Measurements from ENCODE around the gene JCAD.

The JCAD gene

GRCh38 chr10:30091136-30091535, 31.8 kb upstream of the JCAD start:
- DNase-seq = no peak
- H3K4me1 ChIP-seq = no peaks in the 10 kb centered on the region
- TF ChIP-seq, protein P1, sequence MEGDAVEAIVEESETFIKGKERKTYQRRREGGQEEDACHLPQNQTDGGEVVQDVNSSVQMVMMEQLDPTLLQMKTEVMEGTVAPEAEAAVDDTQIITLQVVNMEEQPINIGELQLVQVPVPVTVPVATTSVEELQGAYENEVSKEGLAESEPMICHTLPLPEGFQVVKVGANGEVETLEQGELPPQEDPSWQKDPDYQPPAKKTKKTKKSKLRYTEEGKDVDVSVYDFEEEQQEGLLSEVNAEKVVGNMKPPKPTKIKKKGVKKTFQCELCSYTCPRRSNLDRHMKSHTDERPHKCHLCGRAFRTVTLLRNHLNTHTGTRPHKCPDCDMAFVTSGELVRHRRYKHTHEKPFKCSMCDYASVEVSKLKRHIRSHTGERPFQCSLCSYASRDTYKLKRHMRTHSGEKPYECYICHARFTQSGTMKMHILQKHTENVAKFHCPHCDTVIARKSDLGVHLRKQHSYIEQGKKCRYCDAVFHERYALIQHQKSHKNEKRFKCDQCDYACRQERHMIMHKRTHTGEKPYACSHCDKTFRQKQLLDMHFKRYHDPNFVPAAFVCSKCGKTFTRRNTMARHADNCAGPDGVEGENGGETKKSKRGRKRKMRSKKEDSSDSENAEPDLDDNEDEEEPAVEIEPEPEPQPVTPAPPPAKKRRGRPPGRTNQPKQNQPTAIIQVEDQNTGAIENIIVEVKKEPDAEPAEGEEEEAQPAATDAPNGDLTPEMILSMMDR (IDR thresholded peaks at IDR 0.05; ENCODE audit: low read depth, low read length) = no peak
- H3K4me3 ChIP-seq (ENCODE audit: low read depth, low read length) = no peak overlapping the region
- no peaks in the 10 kb centered on the region for H3K36me3 ChIP-seq
- peaks cover 8% of the 10 kb centered on the region; the same call in 1 of the 2 replicates for H3K27me3 ChIP-seq
- no peaks in the 10 kb centered on the region for H3K9me3 ChIP-seq

GRCh38 chr10:30088178-30088577, 28.8 kb upstream of the JCAD start:
- DNase-seq = no peak
- H3K4me3 ChIP-seq (ENCODE audit: low read depth, low read length) = no peak overlapping the region
- H3K4me1 ChIP-seq = no peaks in the 10 kb centered on the region
- TF ChIP-seq, protein P1 (IDR thresholded peaks at IDR 0.05; ENCODE audit: low read depth, low read length) = no peak
- no peaks in the 10 kb centered on the region for H3K36me3 ChIP-seq
- peaks cover 4% of the 10 kb centered on the region; the same call in 1 of the 2 replicates for H3K27me3 ChIP-seq
- H3K9me3 ChIP-seq = no peaks in the 10 kb centered on the region

- TF ChIP-seq, protein P1 (IDR thresholded peaks at IDR 0.05; ENCODE audit: low read depth, low read length) = no peak
- H3K4me3 ChIP-seq (ENCODE audit: low read depth, low read length) = no peak overlapping the region
- no peaks in the 10 kb centered on the region for H3K4me1 ChIP-seq
- no peak for DNase-seq
- no peaks in the 10 kb centered on the region for H3K36me3 ChIP-seq
- H3K9me3 ChIP-seq = no peaks in the 10 kb centered on the region
- peaks cover 3% of the 10 kb centered on the region; the same call in 1 of the 2 replicates for H3K27me3 ChIP-seq
These were observed 24.5 kb upstream of the JCAD start for GRCh38 chr10:30083934-30084333.

DNA sequence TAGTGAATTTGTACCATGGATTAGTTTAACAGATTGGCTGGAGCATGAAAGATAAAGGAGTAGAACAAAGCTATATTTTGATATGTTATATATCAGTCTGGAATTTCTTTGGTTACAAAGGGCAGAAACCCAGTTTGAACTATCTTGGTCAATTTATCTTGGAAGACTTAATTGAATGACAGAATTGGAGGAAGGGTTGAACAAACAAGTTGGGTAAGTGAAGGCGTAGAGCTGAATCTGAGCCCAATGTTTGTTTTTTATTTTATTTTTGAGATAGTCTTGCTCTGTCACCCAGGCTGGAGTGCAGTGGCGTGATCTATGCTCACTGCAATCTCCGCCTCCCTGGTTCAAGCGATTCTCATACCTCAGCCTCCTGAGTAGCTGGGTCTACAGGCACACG, 21.8 kb upstream of the JCAD start:
- Histone ChIP-seq H3K27me3 (peaks cover under 1% of the 10 kb centered on the region; the same call in 1 of the 2 replicates), H3K36me3 (no peaks in the 10 kb centered on the region), H3K4me1 (no peaks in the 10 kb centered on the region), H3K9me3 (no peaks in the 10 kb centered on the region), H3K4me3 (ENCODE audit: low read depth, low read length) (no peak overlapping the region)
- TF ChIP-seq, protein P1 (IDR thresholded peaks at IDR 0.05; ENCODE audit: low read depth, low read length) = no peak
- DNase-seq = no peak

DNA sequence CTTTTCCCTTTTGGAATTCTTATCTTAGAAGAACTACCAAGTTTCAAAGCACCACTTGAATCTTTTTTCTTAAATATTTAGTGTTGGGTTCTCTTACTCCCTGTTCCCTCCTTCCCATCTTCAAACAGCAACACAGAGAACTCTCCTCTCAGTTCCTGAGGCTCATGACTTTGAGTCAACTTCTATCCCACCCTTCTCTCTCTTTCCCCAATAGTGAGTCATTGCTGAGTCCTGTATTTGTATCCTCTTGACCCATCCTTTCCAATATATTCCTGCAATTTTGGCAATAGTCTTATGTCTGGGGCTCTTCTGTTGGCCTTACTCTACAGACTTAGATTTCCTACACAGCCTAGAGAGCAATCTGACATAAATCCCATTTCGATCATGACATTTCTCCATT, 20.8 kb upstream of the JCAD start:
- TF ChIP-seq, protein P1 (IDR thresholded peaks at IDR 0.05; ENCODE audit: low read depth, low read length) = no peak
- no peaks in the 10 kb centered on the region for H3K4me1 ChIP-seq
- no peak overlapping the region for H3K4me3 ChIP-seq (ENCODE audit: low read depth, low read length)
- H3K9me3 ChIP-seq = no peaks in the 10 kb centered on the region
- no peaks in the 10 kb centered on the region for H3K36me3 ChIP-seq
- DNase-seq = no peak
- no peaks in the 10 kb centered on the region; the same call in 1 of the 2 replicates for H3K27me3 ChIP-seq

GRCh38 chr10:30079408-30079807, 20.0 kb upstream of the JCAD start:
- no peak overlapping the region for H3K4me3 ChIP-seq (ENCODE audit: low read depth, low read length)
- H3K9me3 ChIP-seq = no peaks in the 10 kb centered on the region
- DNase-seq = peak; percentile 7
- TF ChIP-seq, protein P1 (IDR thresholded peaks at IDR 0.05; ENCODE audit: low read depth, low read length) = no peak
- H3K36me3 ChIP-seq = no peaks in the 10 kb centered on the region
- no peaks in the 10 kb centered on the region; the same call in 1 of the 2 replicates for H3K27me3 ChIP-seq
- no peaks in the 10 kb centered on the region for H3K4me1 ChIP-seq

Measured in BE2C (cell line).